K562 (cell line): Measurements from ENCODE around the gene LIFR.

Experiments used
- BRF1 ChIP-seq: IDR thresholded peaks from 3 replicates; pipeline ENCODE4 v1.6.1; 2011; ENCODE audit warnings: borderline replicate concordance, mild to moderate bottlenecking; ENCODE audit not compliant: insufficient read length; ENCODE audit errors: extremely low read depth
- E4F1 ChIP-seq: fragments of 250-450 bp; sonication (Bioruptor Pico); IDR thresholded peaks from 2 replicates; pipeline ENCODE4 v1.5.0; 2021; ENCODE audit warnings: mild to moderate bottlenecking, borderline replicate concordance
- FOSL1 ChIP-seq: fragments of 200-800 bp; sonication (Bioruptor generic); conservative IDR thresholded peaks from 2 replicates; pipeline ENCODE4 v1.6.1; 2016; ENCODE audit warnings: missing genetic modification characterization, missing compliant biosample characterization
- HDAC2 ChIP-seq: fragments of 450-650 bp; IDR thresholded peaks from 2 replicates; pipeline ENCODE4 v1.6.1; 2016; ENCODE audit warnings: mild to moderate bottlenecking
- MGA ChIP-seq: fragments of 450-650 bp; IDR thresholded peaks from 2 replicates; pipeline ENCODE4 v1.6.1; 2016; ENCODE audit warnings: mild to moderate bottlenecking, moderate library complexity
- MYC ChIP-seq, 2 experiments: fragments of 250-450 bp in 1 of 2; sonication (Bioruptor Pico) in 1 of 2; IDR thresholded peaks; 2 replicates each; pipeline versions ENCODE4 v1.5.1 to v1.6.1; 2012 to 2021; ENCODE audit warnings: low read depth in 2 of 2, borderline replicate concordance in 1 of 2, improper control_type of control experiment in 1 of 2, low read length in 1 of 2, mild to moderate bottlenecking in 1 of 2, moderate library complexity in 1 of 2
- POLR2A ChIP-seq: fragments of 450-650 bp; conservative IDR thresholded peaks from 2 replicates; pipeline ENCODE4 v1.6.1; 2016
- RAD51 ChIP-seq: fragments of 450-650 bp; IDR thresholded peaks from 2 replicates; pipeline ENCODE4 v1.7.1; 2016; ENCODE audit warnings: low read depth, mild to moderate bottlenecking, borderline replicate concordance
- SP1 ChIP-seq: sonication (generic); formaldehyde crosslinking; IDR thresholded peaks from 2 replicates; pipeline ENCODE4 v1.8.1; 2022; ENCODE audit warnings: mild to moderate bottlenecking, missing genetic modification reagents
- TEAD1 ChIP-seq, 2 experiments: fragments of 450-650 bp in 1 of 2; sonication (generic) in 1 of 2; formaldehyde crosslinking; IDR thresholded peaks; 2 replicates each; pipeline versions ENCODE4 v1.4.0 to v1.8.0; 2020 to 2022; ENCODE audit warnings: mild to moderate bottlenecking in 2 of 2, missing genetic modification reagents in 1 of 2
- XRCC4 ChIP-seq: IDR thresholded peaks from one replicate; pipeline ENCODE4 v1.6.1; 2011; ENCODE audit not compliant: insufficient read depth, insufficient read length; ENCODE audit errors: extremely low read depth
- TF ChIP-seq, protein P1 (sequence below), 3 experiments: IDR thresholded peaks in 2 of 3; conservative IDR thresholded peaks in 1 of 3; 2 replicates each; pipeline ENCODE4 v1.5.1; 2011 to 2012; ENCODE audit warnings: low read length in 3 of 3, mild to moderate bottlenecking in 3 of 3, control low read depth in 2 of 3, improper control_type of control experiment in 1 of 3, inconsistent platforms in 1 of 3, low read depth in 1 of 3, mixed read lengths in 1 of 3, moderate library complexity in 1 of 3; ENCODE audit not compliant: insufficient read depth in 2 of 3
- TF ChIP-seq, protein P2 (sequence below): sonication (generic); formaldehyde crosslinking; IDR thresholded peaks from 2 replicates; pipeline ENCODE4 v1.8.1; 2023; ENCODE audit warnings: mild to moderate bottlenecking, missing genetic modification reagents

DNA sequence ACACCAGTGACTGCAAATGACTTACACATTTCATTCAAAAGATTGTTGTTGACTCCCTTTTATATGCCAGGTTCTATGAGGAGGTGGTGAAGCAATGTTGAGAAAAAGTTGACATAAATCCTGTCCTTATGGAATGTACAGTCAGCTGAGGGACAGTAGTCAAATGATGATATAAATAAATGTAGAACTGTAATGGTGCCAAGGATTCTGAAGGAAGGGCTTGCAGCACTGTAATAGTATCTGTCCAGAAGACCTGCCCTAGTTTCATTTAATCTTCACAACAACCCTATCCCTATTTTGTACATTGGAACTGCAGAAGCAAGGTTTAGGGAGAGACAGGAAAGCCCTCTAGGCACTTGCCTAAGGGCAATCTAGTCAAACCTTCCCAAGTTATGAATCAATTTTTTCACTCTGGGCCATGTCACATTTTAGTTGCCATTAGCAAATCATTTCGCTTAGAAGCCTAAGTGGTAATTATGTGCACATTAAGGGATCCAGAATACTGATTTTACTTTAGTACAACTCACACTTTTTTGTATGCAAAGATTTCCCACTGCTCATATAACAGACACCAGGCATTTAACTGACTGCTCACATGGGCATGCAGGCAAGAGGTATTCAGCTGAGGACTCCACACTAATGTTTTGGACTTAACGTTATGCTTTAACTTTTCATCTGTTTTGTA is 34.5 kb upstream of the LIFR start:
- TF ChIP-seq POLR2A (no peak), E4F1 (CRISPR knock-in tag) (no peak), XRCC4 (no peak), MYC (IDR thresholded peaks at IDR 0.05; ENCODE audit: low read depth, low read length) (no peak), MYC (CRISPR knock-in tag; IDR thresholded peaks at IDR 0.05; ENCODE audit: borderline replicate concordance, low read depth) (no peak), SP1 (CRISPR knock-in tag) (no peak), TEAD1 (CRISPR knock-in tag; IDR thresholded peaks at IDR 0.05) (no peak), FOSL1 (tag) (no peak), RAD51 (no peak), HDAC2 (no peak), MGA (no peak), BRF1 (no peak)
- TF ChIP-seq, protein P1, sequence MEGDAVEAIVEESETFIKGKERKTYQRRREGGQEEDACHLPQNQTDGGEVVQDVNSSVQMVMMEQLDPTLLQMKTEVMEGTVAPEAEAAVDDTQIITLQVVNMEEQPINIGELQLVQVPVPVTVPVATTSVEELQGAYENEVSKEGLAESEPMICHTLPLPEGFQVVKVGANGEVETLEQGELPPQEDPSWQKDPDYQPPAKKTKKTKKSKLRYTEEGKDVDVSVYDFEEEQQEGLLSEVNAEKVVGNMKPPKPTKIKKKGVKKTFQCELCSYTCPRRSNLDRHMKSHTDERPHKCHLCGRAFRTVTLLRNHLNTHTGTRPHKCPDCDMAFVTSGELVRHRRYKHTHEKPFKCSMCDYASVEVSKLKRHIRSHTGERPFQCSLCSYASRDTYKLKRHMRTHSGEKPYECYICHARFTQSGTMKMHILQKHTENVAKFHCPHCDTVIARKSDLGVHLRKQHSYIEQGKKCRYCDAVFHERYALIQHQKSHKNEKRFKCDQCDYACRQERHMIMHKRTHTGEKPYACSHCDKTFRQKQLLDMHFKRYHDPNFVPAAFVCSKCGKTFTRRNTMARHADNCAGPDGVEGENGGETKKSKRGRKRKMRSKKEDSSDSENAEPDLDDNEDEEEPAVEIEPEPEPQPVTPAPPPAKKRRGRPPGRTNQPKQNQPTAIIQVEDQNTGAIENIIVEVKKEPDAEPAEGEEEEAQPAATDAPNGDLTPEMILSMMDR (IDR thresholded peaks at IDR 0.05 in 2 of 3, conservative IDR thresholded peaks at IDR 0.05 in 1 of 3; ENCODE audit: insufficient read depth in 2 of 3, low read depth in 1 of 3, low read length in 3 of 3): no peak
- TF ChIP-seq, protein P2, sequence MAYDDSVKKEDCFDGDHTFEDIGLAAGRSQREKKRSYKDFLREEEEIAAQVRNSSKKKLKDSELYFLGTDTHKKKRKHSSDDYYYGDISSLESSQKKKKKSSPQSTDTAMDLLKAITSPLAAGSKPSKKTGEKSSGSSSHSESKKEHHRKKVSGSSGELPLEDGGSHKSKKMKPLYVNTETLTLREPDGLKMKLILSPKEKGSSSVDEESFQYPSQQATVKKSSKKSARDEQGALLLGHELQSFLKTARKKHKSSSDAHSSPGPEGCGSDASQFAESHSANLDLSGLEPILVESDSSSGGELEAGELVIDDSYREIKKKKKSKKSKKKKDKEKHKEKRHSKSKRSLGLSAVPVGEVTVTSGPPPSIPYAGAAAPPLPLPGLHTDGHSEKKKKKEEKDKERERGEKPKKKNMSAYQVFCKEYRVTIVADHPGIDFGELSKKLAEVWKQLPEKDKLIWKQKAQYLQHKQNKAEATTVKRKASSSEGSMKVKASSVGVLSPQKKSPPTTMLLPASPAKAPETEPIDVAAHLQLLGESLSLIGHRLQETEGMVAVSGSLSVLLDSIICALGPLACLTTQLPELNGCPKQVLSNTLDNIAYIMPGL (CRISPR knock-in tag): no peak
